Neural cell (in vitro differentiated cells): ENCODE measurements around the gene ISLR2. TPM values are rescaled to one million over a fixed set of nuclear protein-coding genes. Genes with fewer than 3 reads are reported as not detected.

Experiments used
- H2AFZ ChIP-seq: fragments of 200-600, 300-800 bp; sonication (generic), shearing (Covaris generic); 2 replicates; pipeline ENCODE4 v1.6.0; 2014; ENCODE audit warnings: low read depth, mild to moderate bottlenecking, antibody characterized with exemption, low read length, moderate library complexity
- H3F3A ChIP-seq: fragments of 200-600 bp; shearing (Covaris generic); 2 replicates; pipeline ENCODE4 v1.6.1; 2016; ENCODE audit warnings: mild to moderate bottlenecking, moderate library complexity, mixed read lengths, antibody characterized with exemption, low read length; ENCODE audit not compliant: insufficient read depth, poor library complexity, severe bottlenecking
- H3K27ac ChIP-seq: fragments of 200-600, 300-800 bp; sonication (generic), shearing (Covaris generic); 2 replicates; pipeline ENCODE4 v1.5.1; 2014; ENCODE audit warnings: mild to moderate bottlenecking, low read length, moderate library complexity
- H3K27me3 ChIP-seq: fragments of 300-800, 200-600 bp; sonication (generic), shearing (Covaris generic); 2 replicates; pipeline ENCODE4 v1.6.0; 2014; ENCODE audit warnings: mild to moderate bottlenecking, low read depth, low read length, moderate library complexity; ENCODE audit not compliant: insufficient read depth
- H3K36me3 ChIP-seq: fragments of 300-800, 200-600 bp; sonication (generic), shearing (Covaris generic); 2 replicates; pipeline ENCODE4 v1.5.1; 2014; ENCODE audit warnings: mild to moderate bottlenecking, antibody characterized with exemption, low read length, moderate library complexity; ENCODE audit not compliant: insufficient read depth
- H3K4me2 ChIP-seq: fragments of 300-800, 200-600 bp; sonication (generic), shearing (Covaris generic); 2 replicates; pipeline ENCODE4 v1.6.0; 2014; ENCODE audit warnings: mild to moderate bottlenecking, low read length
- H3K4me3 ChIP-seq: fragments of 300-800, 200-600 bp; sonication (generic), shearing (Covaris generic); 2 replicates; pipeline ENCODE4 v1.5.1; 2014; ENCODE audit warnings: mild to moderate bottlenecking, low read length, moderate library complexity
- H3K79me2 ChIP-seq: fragments of 200-600 bp; shearing (Covaris generic); replicated peaks from 2 replicates; pipeline ENCODE4 v1.6.0; 2014; ENCODE audit warnings: mild to moderate bottlenecking, low read length, moderate library complexity; ENCODE audit not compliant: insufficient read depth
- H3K9ac ChIP-seq: fragments of 300-800, 200-600 bp; sonication (generic), shearing (Covaris generic); 2 replicates; pipeline ENCODE4 v1.6.1; 2016; ENCODE audit warnings: mild to moderate bottlenecking, low read length, mixed read lengths
- H3K9me2 ChIP-seq: fragments of 200-600 bp; shearing (Covaris generic); 2 replicates; pipeline ENCODE4 v1.6.1; 2016; ENCODE audit warnings: mild to moderate bottlenecking, low read length, mixed read lengths; ENCODE audit not compliant: insufficient read depth
- H3K9me3 ChIP-seq: fragments of 200-600, 300-800 bp; sonication (generic), shearing (Covaris generic); 2 replicates; pipeline ENCODE4 v1.6.1; 2016; ENCODE audit warnings: mild to moderate bottlenecking, mixed run types, low read length, moderate library complexity, mixed read lengths
- H4K20me1 ChIP-seq: fragments of 200-600 bp; shearing (Covaris generic); 2 replicates; pipeline ENCODE4 v1.6.1; 2016; ENCODE audit warnings: mild to moderate bottlenecking, mixed run types; ENCODE audit not compliant: insufficient read depth
- CTCF ChIP-seq: fragments of 450-650 bp; IDR thresholded peaks from 2 replicates; pipeline ENCODE4 v1.5.1; 2014; ENCODE audit warnings: antibody characterized with exemption, mild to moderate bottlenecking, moderate library complexity; ENCODE audit not compliant: poor library complexity, severe bottlenecking
- EP300 ChIP-seq: fragments of 450-650 bp; conservative IDR thresholded peaks from 2 replicates; pipeline ENCODE4 v1.6.1; 2014; ENCODE audit warnings: antibody characterized with exemption, mild to moderate bottlenecking, moderate library complexity; ENCODE audit not compliant: poor library complexity, severe bottlenecking
- EZH2 ChIP-seq: fragments of 200-600, 300-800 bp; shearing (Covaris generic), sonication (generic); IDR thresholded peaks from 2 replicates; pipeline ENCODE4 v1.6.1; 2014; ENCODE audit warnings: antibody characterized with exemption, low read length, borderline replicate concordance, mild to moderate bottlenecking; ENCODE audit not compliant: insufficient read depth, poor library complexity, severe bottlenecking
- MXI1 ChIP-seq: fragments of 450-650 bp; conservative IDR thresholded peaks from 2 replicates; pipeline ENCODE4 v1.6.1; 2014; ENCODE audit warnings: antibody characterized with exemption, mild to moderate bottlenecking; ENCODE audit not compliant: poor library complexity, severe bottlenecking
- POLR2AphosphoS5 ChIP-seq: IDR thresholded peaks from 2 replicates; pipeline ENCODE4 v1.6.1; 2012
- RAD21 ChIP-seq: fragments of 450-650 bp; conservative IDR thresholded peaks from 2 replicates; pipeline ENCODE4 v1.6.1; 2014; ENCODE audit warnings: antibody characterized with exemption, mild to moderate bottlenecking, moderate library complexity
- SMC3 ChIP-seq: fragments of 450-650 bp; conservative IDR thresholded peaks from 2 replicates; pipeline ENCODE4 v1.6.1; 2014; ENCODE audit warnings: antibody characterized with exemption, mild to moderate bottlenecking, moderate library complexity; ENCODE audit not compliant: poor library complexity
- TAF1 ChIP-seq: IDR thresholded peaks from 2 replicates; pipeline ENCODE4 v1.6.1; 2012; ENCODE audit warnings: low read depth
- polyA plus RNA-seq: library from polyadenylated mRNA; depleted of rRNA; stranded (reverse); fragments of >200 nt; gene quantifications from 2 replicates; pipeline ENCODE4 v1.2.3, GENCODE V29; 2014
- TF ChIP-seq, protein P1 (sequence below): IDR thresholded peaks from 2 replicates; pipeline ENCODE4 v1.6.1; 2012; ENCODE audit warnings: borderline replicate concordance

The ISLR2 gene
- polyA plus RNA-seq, 1 donor from 2014 or later, result 301 TPM

GRCh38 chr15:74109713-74110112, 20.7 kb upstream of the ISLR2 start:
- Histone ChIP-seq H3K36me3 (no peaks in the 10 kb centered on the region), H3K79me2 (no peaks in the 10 kb centered on the region), H3K9me3 (no peaks in the 10 kb centered on the region), H3K9me2 (no peaks in the 10 kb centered on the region), H3K27me3 (no peaks in the 10 kb centered on the region), H3K27ac (no peak overlapping the region), H3K9ac (no peak overlapping the region), H3K4me3 (no peak overlapping the region), H3F3A (no peaks in the 10 kb centered on the region), H2AFZ (no peak overlapping the region), H3K4me2 (no peak overlapping the region), H4K20me1 (no peaks in the 10 kb centered on the region)
- TF ChIP-seq SMC3 (no peak), RAD21 (no peak), TAF1 (no peak), MXI1 (no peak), POLR2AphosphoS5 (no peak), CTCF (no peak), EZH2 (no peak), EP300 (no peak)
- TF ChIP-seq, protein P1, sequence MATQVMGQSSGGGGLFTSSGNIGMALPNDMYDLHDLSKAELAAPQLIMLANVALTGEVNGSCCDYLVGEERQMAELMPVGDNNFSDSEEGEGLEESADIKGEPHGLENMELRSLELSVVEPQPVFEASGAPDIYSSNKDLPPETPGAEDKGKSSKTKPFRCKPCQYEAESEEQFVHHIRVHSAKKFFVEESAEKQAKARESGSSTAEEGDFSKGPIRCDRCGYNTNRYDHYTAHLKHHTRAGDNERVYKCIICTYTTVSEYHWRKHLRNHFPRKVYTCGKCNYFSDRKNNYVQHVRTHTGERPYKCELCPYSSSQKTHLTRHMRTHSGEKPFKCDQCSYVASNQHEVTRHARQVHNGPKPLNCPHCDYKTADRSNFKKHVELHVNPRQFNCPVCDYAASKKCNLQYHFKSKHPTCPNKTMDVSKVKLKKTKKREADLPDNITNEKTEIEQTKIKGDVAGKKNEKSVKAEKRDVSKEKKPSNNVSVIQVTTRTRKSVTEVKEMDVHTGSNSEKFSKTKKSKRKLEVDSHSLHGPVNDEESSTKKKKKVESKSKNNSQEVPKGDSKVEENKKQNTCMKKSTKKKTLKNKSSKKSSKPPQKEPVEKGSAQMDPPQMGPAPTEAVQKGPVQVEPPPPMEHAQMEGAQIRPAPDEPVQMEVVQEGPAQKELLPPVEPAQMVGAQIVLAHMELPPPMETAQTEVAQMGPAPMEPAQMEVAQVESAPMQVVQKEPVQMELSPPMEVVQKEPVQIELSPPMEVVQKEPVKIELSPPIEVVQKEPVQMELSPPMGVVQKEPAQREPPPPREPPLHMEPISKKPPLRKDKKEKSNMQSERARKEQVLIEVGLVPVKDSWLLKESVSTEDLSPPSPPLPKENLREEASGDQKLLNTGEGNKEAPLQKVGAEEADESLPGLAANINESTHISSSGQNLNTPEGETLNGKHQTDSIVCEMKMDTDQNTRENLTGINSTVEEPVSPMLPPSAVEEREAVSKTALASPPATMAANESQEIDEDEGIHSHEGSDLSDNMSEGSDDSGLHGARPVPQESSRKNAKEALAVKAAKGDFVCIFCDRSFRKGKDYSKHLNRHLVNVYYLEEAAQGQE, result no peak

GRCh38 chr15:74120426-74120825, 10.0 kb upstream of the ISLR2 start:
- Histone ChIP-seq H3K9me2 (no peaks in the 10 kb centered on the region), H3K79me2 (no peaks in the 10 kb centered on the region), H3K9me3 (no peaks in the 10 kb centered on the region), H4K20me1 (no peaks in the 10 kb centered on the region), H3K27me3 (no peaks in the 10 kb centered on the region), H3K9ac (no peak overlapping the region), H3K36me3 (no peaks in the 10 kb centered on the region), H2AFZ (no peak overlapping the region), H3K4me3 (no peak overlapping the region), H3F3A (no peaks in the 10 kb centered on the region), H3K27ac (no peak overlapping the region), H3K4me2 (no peak overlapping the region)
- no peak for TF ChIP-seq SMC3

DNA sequence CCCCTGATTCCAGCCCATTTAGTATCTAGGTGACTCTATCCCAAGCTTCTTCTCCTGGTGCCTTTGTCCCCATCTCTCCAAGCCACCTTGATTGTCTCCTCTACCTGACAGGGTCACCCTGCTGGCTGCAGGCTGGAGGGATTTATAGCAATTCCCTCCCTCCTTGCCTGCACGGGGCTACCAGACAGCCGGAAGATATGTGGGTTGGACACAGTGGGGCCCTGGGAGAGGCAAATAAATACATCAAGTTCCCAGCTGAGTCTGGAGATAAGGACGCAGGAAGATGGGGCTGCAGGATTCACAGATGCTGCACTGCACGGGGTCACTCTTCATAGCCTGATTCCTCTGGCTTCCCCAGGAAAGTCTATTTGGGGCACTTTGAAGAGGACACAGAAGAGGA, 9.3 kb upstream of the ISLR2 start:
- no peak overlapping the region for H3K4me2 ChIP-seq
- H3K36me3 ChIP-seq, result no peaks in the 10 kb centered on the region
- H3K27me3 ChIP-seq, result no peaks in the 10 kb centered on the region
- TF ChIP-seq POLR2AphosphoS5 (no peak), EZH2 (no peak), MXI1 (no peak), EP300 (no peak), CTCF (no peak), RAD21 (no peak), SMC3 (no peak), TAF1 (no peak)
- TF ChIP-seq, protein P1, result no peak
- peaks cover 5% of the 10 kb centered on the region for H3K79me2 ChIP-seq
- H3K9me2 ChIP-seq, result no peaks in the 10 kb centered on the region
- no peak overlapping the region for H2AFZ ChIP-seq
- no peak overlapping the region for H3K27ac ChIP-seq
- no peaks in the 10 kb centered on the region for H3K9me3 ChIP-seq
- no peaks in the 10 kb centered on the region for H4K20me1 ChIP-seq
- no peak overlapping the region for H3K4me3 ChIP-seq
- no peak overlapping the region for H3K9ac ChIP-seq
- no peaks in the 10 kb centered on the region for H3F3A ChIP-seq
